Left ventricle myocardium superior (tissue), 1 donor: ENCODE data around the gene ZP4. TPM values are rescaled to one million over a fixed set of nuclear protein-coding genes. Genes with fewer than 3 reads are reported as not detected.

Source experiments
- ATAC-seq: fragments of 200-7000 bp; cut with Tn5 transposase; one replicate; pipeline ENCODE4 v1.9.1; 2020; ENCODE audit warnings: mild to moderate bottlenecking, moderate library complexity
- DNase-seq: peaks from one replicate; pipeline ENCODE4 v3.0.0-alpha.2; 2020
- intact Hi-C: fragments of 100-400 bp; cut with micrococcal nuclease; formaldehyde crosslinking; loops from one replicate; pipeline ENCODE4 v1.11.0; 2022
- total RNA-seq: library from RNA; stranded (reverse); fragmentation: NEBNext Ultra II Directional; extraction: Animal tissue kit (Norgen Biotek cat#: 25700); gene quantifications from one replicate; pipeline ENCODE4 v1.2.1, GENCODE V29; 2021
- donor health status: DM: no; HTN: yes; CAD: no; lungs with severe emphysema.

The ZP4 gene
- total RNA-seq, 1 donor from 2014 or later = not detected

DNA sequence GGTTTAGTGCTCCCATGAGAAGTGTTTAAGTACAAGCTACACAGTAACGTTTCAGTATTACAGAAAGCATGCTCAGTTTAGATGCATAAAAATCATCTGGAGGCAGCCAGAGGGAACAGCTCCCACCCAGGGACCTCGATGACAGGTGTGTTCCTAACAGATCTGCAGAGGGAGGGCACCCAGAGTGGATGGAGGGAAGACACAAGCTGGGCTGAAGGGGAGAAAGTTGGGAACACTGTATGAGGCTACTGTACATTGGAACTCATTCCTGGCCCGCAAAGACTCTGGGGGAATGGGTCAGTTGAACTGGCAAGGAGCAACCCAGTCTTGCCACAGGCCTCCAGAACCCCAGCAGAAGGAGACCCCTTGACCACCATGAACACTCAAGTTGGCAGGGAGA is 52.4 kb downstream of the ZP4 start:
- peak; percentile 40 for ATAC-seq

GRCh38 chr1:237834461-237834860 is 56.3 kb downstream of the ZP4 start:
- intact Hi-C loops = no loop called here
- DNase-seq = no peak

More for the DNA sequence above, 52.4 kb downstream of the ZP4 start:
- DNase-seq = no peak
- intact Hi-C loops = no loop called here

GRCh38 chr1:237834048-237834447 is 56.7 kb downstream of the ZP4 start:
- intact Hi-C loops = no loop called here
- DNase-seq (no peak), ATAC-seq (no peak)

More at GRCh38 chr1:237834461-237834860, 56.3 kb downstream of the ZP4 start:
- no peak for ATAC-seq

- ATAC-seq (no peak), DNase-seq (no peak)
- intact Hi-C loops = no loop called here
Observed at GRCh38 chr1:237832858-237833257, 57.9 kb downstream of the ZP4 start.
